ENCODE data around the gene SGSM1.
"Not testable (repeated sequence)": the region's sequence is repeated elsewhere in the genome, so short reads cannot be mapped to it uniquely, and the experiment has no call there.

Gene SGSM1

GRCh38 chr22:24901448-24901847 lies 95.4 kb downstream of the SGSM1 start:
- no peak for DNase-seq (ENCODE audit: low spot score)

- DNase-seq (ENCODE audit: low spot score), result no peak
Observed at GRCh38 chr22:24905909-24906308, 99.9 kb downstream of the SGSM1 start.

- DNase-seq (ENCODE audit: low spot score), result not testable (repeated sequence)
Observed at GRCh38 chr22:24907101-24907500, 101.1 kb downstream of the SGSM1 start.

- no peak for DNase-seq (ENCODE audit: low spot score)
Observed at GRCh38 chr22:24920029-24920428, 114.0 kb downstream of the SGSM1 start.

- DNase-seq (ENCODE audit: low spot score), result no peak
Observed at GRCh38 chr22:24925586-24926427, 119.8 kb downstream of the SGSM1 start.

GRCh38 chr22:24926428-24926725 lies 120.4 kb downstream of the SGSM1 start:
- no peak for DNase-seq (ENCODE audit: low spot score)

- no peak for DNase-seq (ENCODE audit: low spot score)
Observed at GRCh38 chr22:24926849-24927579, 121.0 kb downstream of the SGSM1 start.

- no peak for DNase-seq (ENCODE audit: low spot score)
Observed at GRCh38 chr22:24928322-24928721, 122.3 kb downstream of the SGSM1 start.

GRCh38 chr22:24930678-24931077 lies 124.7 kb downstream of the SGSM1 start:
- DNase-seq (ENCODE audit: low spot score), result no peak

GRCh38 chr22:24935771-24936483 lies 129.9 kb downstream of the SGSM1 start:
- no peak for DNase-seq (ENCODE audit: low spot score)

GRCh38 chr22:24937114-24937513 lies 131.1 kb downstream of the SGSM1 start:
- no peak for DNase-seq (ENCODE audit: low spot score)

- peak; percentile 22 for DNase-seq (ENCODE audit: low spot score)
Observed at GRCh38 chr22:24938741-24939341, 132.8 kb downstream of the SGSM1 start.

- no peak for DNase-seq (ENCODE audit: low spot score)
Observed at GRCh38 chr22:24942301-24942700, 136.3 kb downstream of the SGSM1 start.

- no peak for DNase-seq (ENCODE audit: low spot score)
Observed at GRCh38 chr22:24944217-24944937, 138.4 kb downstream of the SGSM1 start.

- DNase-seq (ENCODE audit: low spot score), result no peak
Observed at GRCh38 chr22:24945430-24945829, 139.4 kb downstream of the SGSM1 start.

- DNase-seq (ENCODE audit: low spot score), result no peak
Observed at GRCh38 chr22:24947383-24947782, 141.4 kb downstream of the SGSM1 start.

- no peak for DNase-seq (ENCODE audit: low spot score)
Observed at GRCh38 chr22:24947881-24948280, 141.9 kb downstream of the SGSM1 start.

- DNase-seq (ENCODE audit: low spot score), result no peak
Observed at GRCh38 chr22:24948356-24949202, 142.6 kb downstream of the SGSM1 start.

- DNase-seq (ENCODE audit: low spot score), result no peak
Observed at GRCh38 chr22:24950272-24950902, 144.4 kb downstream of the SGSM1 start.

Data from hematopoietic multipotent progenitor cell treated with erythropoietin and hydrocortisone succinate and interleukin-3 and kit ligand, for 17 days (in vitro differentiated cells).